Ovary (tissue), 9 donors: Measurements from ENCODE around the gene DRAM2. TPM values are rescaled to one million over a fixed set of nuclear protein-coding genes. Genes with fewer than 3 reads are reported as not detected.
A peak's percentile ranks its signal among the peaks of the same experiment; 100 is the strongest.

Source experiments
- DNase-seq, 5 donors: peaks; one replicate each; pipeline ENCODE4 v3.0.0-alpha.2; 2019 to 2020
- H3K27ac ChIP-seq, 2 donors: fragments of 200-600 bp; one replicate each; pipeline versions ENCODE4 v1.5.1 to v1.8.0; 2019 to 2022
- H3K27me3 ChIP-seq: fragments of 200-600 bp; one replicate; pipeline ENCODE4 v1.8.0; 2022
- H3K36me3 ChIP-seq: fragments of 200-600 bp; sonication (generic); one replicate; pipeline ENCODE4 v1.5.1; 2019
- H3K4me1 ChIP-seq: one replicate; pipeline ENCODE4 v1.8.1; 2013; ENCODE audit warnings: mild to moderate bottlenecking, moderate library complexity; ENCODE audit not compliant: insufficient read depth
- H3K4me3 ChIP-seq: fragments of 200-600 bp; sonication (generic); one replicate; pipeline ENCODE4 v1.5.1; 2017
- H3K9me3 ChIP-seq, 2 donors: fragments of 200-600 bp in 1 of 2; sonication (generic) in 1 of 2; one replicate each; pipeline versions ENCODE4 v1.5.1 to v1.8.1; 2013 to 2019; ENCODE audit warnings: mild to moderate bottlenecking in 1 of 2, moderate library complexity in 1 of 2
- CTCF ChIP-seq, 3 donors: fragments of 450-650 bp in 2 of 3; fragments of 200-600 bp in 1 of 3; IDR thresholded peaks; one replicate each; pipeline versions ENCODE4 v1.5.1 to v1.8.0; 2016 to 2022; ENCODE audit warnings: antibody characterized with exemption in 3 of 3, mild to moderate bottlenecking in 1 of 3
- EP300 ChIP-seq: sonication (generic); formaldehyde crosslinking; IDR thresholded peaks from one replicate; pipeline ENCODE4 v1.6.1; 2017; ENCODE audit warnings: antibody characterized with exemption
- POLR2A ChIP-seq: fragments of 450-650 bp; IDR thresholded peaks from one replicate; pipeline ENCODE4 v1.6.1; 2017; ENCODE audit warnings: antibody characterized with exemption, mild to moderate bottlenecking, moderate library complexity
- WGBS, 3 donors: extraction: QIAGEN DNeasy Blood & Tissue Kit in 1 of 3; methylation state at CpG; one replicate each; pipeline versions ENCODE4 v1.1.5 to v1.1.7; 2013 to 2017; 5-methylcytosine and 5-hydroxymethylcytosine counted together
- intact Hi-C, 4 donors: fragments of 100-400 bp; cut with DNase I; formaldehyde crosslinking; loops; one replicate each; pipeline versions ENCODE4 v1.11.0 to v1.15.1; 2022 to 2023
- polyA plus RNA-seq, 2 donors: library from polyadenylated mRNA; stranded (reverse); fragments of 200-250 nt in 1 of 2; fragments of 350-450 nt in 1 of 2; fragmentation: Illumina TruSeq in 1 of 2; extraction: RNeasy Lipid Tissue Mini Kit (QIAGEN cat#74804) in 1 of 2; gene quantifications; one replicate each; pipeline ENCODE4 v1.2.3, GENCODE V29; 2013 to 2014
- total RNA-seq, 7 donors: library from RNA; depleted of rRNA in 2 of 7; stranded (reverse); fragments of >200 nt in 2 of 7; fragmentation: NEBNext Ultra II Directional in 3 of 7; extraction: Animal tissue kit (Norgen Biotek cat#: 25700) in 3 of 7; gene quantifications; one replicate each; pipeline versions ENCODE4 v1.1.0 to v1.2.4, GENCODE V29; 2016 to 2023
- donor health status: DM: no; HTN: no; CAD: no; lungs with moderate emphysema.
- donor health status: DM: no; HTN: no; CAD: no.
- donor health status: Bipolar disorder and iron deficiency.
- donor health status: DM: yes; HTN: yes; CAD: no.
- donor health status: DM: no; HTN: no; CAD: no.
- donor health status: DM: yes; HTN: yes; CAD: no.

DRAM2 gene
- total and polyA plus RNA-seq, 9 donors = 27.2 to 87.3 (median 34.7) TPM

DNA sequence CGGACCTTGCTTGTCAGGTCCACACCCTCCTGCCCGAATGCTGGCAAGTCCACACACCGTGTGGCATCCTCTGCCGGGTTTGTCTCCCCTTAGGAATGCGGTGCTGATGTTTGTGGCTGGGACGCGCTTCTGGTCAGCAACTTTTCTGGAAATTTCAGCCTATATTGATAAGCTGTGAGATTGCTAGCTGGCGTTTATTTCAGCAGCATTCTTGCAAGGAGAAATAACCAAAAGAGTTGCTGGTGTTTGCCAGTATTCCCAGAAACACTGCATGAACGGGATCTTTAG lies 731 bp upstream of the DRAM2 start:
- 1 to 2% (median 1%) methylated on average over 9 of the region's 9 CpGs for WGBS, 3 donors
- H3K27ac ChIP-seq = peak overlapping the region; percentile 80 to 92
- intact Hi-C loops = no loop called here
- no peaks in the 10 kb centered on the region for H3K9me3 ChIP-seq
- H3K4me3 ChIP-seq = peak overlapping the region; percentile 69
- no peaks in the 10 kb centered on the region for H3K36me3 ChIP-seq
- peaks cover 5% of the 10 kb centered on the region for H3K4me1 ChIP-seq
- H3K27me3 ChIP-seq = peaks cover 2% of the 10 kb centered on the region
- TF ChIP-seq EP300 = no peak
- TF ChIP-seq CTCF (IDR thresholded peaks at IDR 0.05) = no peak
- TF ChIP-seq POLR2A = no peak
- no peak for DNase-seq

DNA sequence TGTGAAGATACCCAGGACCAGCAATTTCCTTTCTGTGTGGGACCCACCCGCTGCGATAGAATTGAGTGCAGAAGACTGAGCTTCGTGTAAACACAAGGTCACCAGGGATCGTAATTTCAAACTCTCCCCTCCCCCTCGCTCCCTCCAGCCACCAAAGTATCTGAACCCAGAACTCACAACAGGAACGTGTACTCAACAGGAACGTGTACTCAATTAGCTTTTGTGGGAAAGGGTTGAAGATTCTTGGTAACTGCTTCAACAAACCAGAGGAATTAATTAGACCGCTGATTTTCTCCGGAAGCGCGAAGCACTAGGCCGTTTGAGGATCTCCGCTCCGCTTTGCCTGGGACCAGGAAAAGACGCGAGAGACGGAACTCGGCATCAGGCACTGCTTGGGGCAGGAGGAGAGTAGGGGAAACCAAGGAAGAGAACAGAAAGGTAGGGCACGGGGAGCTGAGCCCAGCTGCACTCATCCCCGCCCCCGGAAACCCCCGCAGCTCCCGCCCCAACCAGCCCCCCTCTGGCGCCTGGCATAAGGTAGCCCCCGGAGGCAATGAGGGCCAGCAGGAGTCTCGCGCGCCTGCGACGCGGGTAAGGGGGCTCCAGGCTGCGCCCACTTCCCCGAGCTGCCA lies 453 bp downstream of the DRAM2 start:
- 0 to 1% (median 0%) methylated on average over 26 to 33 of the region's 33 CpGs for WGBS, 3 donors
- peak overlapping the region; percentile 80 to 92 for H3K27ac ChIP-seq
- H3K36me3 ChIP-seq = no peaks in the 10 kb centered on the region
- H3K4me1 ChIP-seq = peaks cover 3% of the 10 kb centered on the region
- H3K9me3 ChIP-seq = no peaks in the 10 kb centered on the region
- DNase-seq = peak in 1 of 5 donors; percentile 35
- TF ChIP-seq EP300 (no peak), CTCF (IDR thresholded peaks at IDR 0.05) (no peak), POLR2A (no peak)
- H3K4me3 ChIP-seq = peak overlapping the region; percentile 69
- intact Hi-C loops = no loop called here
- H3K27me3 ChIP-seq = peaks cover 2% of the 10 kb centered on the region

GRCh38 chr1:111133866-111134265 lies 6.0 kb downstream of the DRAM2 start:
- intact Hi-C loops = no loop called here
- no peaks in the 10 kb centered on the region for H3K4me1 ChIP-seq
- DNase-seq = no peak
- no peak overlapping the region for H3K27ac ChIP-seq
- peaks cover 2% of the 10 kb centered on the region for H3K27me3 ChIP-seq
- TF ChIP-seq EP300 = no peak
- TF ChIP-seq CTCF (IDR thresholded peaks at IDR 0.05) = no peak
- no peak for TF ChIP-seq POLR2A
- 93 to 99% (median 97%) methylated on average over 1 of the region's 1 CpG for WGBS, 3 donors
- no peaks in the 10 kb centered on the region for H3K36me3 ChIP-seq
- no peaks in the 10 kb centered on the region for H3K9me3 ChIP-seq
- no peak overlapping the region for H3K4me3 ChIP-seq

DNA sequence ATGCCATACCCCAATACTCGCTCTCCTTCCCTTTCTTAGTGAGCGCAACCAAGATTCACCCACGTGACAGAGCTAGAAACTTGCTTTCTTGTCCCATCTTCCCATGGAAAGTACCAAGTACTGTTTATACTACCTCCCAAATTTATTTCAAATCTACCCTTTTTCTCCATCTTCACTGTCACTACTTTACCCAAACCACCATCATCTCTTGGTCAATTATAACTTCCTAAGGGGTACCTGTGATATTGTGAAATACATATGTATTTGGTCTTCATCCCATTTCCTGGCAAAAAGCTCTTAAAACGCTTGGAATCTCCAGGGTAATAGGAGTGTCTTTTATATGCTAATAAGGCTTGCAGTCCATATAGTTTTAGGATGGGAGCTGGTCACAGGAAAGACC lies 8.2 kb downstream of the DRAM2 start:
- intact Hi-C loops = no loop called here
- Histone ChIP-seq H3K4me3 (no peak overlapping the region), H3K4me1 (no peaks in the 10 kb centered on the region), H3K9me3 (no peaks in the 10 kb centered on the region), H3K27me3 (no peaks in the 10 kb centered on the region), H3K36me3 (no peaks in the 10 kb centered on the region), H3K27ac (no peak overlapping the region)
- TF ChIP-seq EP300 (no peak), POLR2A (no peak), CTCF (IDR thresholded peaks at IDR 0.05) (no peak)
- WGBS, 3 donors = 85 to 89% (median 88%) methylated on average over 4 of the region's 4 CpGs
- DNase-seq = no peak
